Suprapubic skin (tissue), 4 donors: ENCODE data around the gene ARL16. TPM values are rescaled to one million over a fixed set of nuclear protein-coding genes. Genes with fewer than 3 reads are reported as not detected.
A peak's percentile ranks its signal among the peaks of the same experiment; 100 is the strongest.

Experiments
- DNase-seq, 2 donors: peaks; one replicate each; pipeline ENCODE4 v3.0.0-alpha.2; 2019; ENCODE audit warnings: low spot score in 2 of 2
- H3K27ac ChIP-seq: fragments of 200-600 bp; sonication (generic); one replicate; pipeline ENCODE4 v1.5.1; 2019
- H3K27me3 ChIP-seq: fragments of 200-600 bp; sonication (generic); one replicate; pipeline ENCODE4 v1.5.1; 2019
- H3K36me3 ChIP-seq: fragments of 200-600 bp; sonication (generic); one replicate; pipeline ENCODE4 v1.5.1; 2019
- H3K4me1 ChIP-seq: fragments of 200-600 bp; sonication (generic); one replicate; pipeline ENCODE4 v1.5.1; 2019
- H3K4me3 ChIP-seq: fragments of 200-600 bp; sonication (generic); one replicate; pipeline ENCODE4 v1.5.1; 2019; ENCODE audit warnings: mild to moderate bottlenecking
- H3K9me3 ChIP-seq: fragments of 200-600 bp; sonication (generic); one replicate; pipeline ENCODE4 v1.5.1; 2019
- CTCF ChIP-seq, 2 donors: fragments of 200-600 bp in 1 of 2; fragments of 450-650 bp in 1 of 2; sonication (generic) in 1 of 2; IDR thresholded peaks; one replicate each; pipeline ENCODE4 v1.5.1; 2016 to 2019; ENCODE audit warnings: antibody characterized with exemption in 2 of 2, mild to moderate bottlenecking in 1 of 2, moderate library complexity in 1 of 2
- EP300 ChIP-seq: sonication (generic); formaldehyde crosslinking; IDR thresholded peaks from one replicate; pipeline ENCODE4 v1.6.1; 2017; ENCODE audit warnings: antibody characterized with exemption
- POLR2A ChIP-seq, 2 donors: fragments of 450-650 bp; IDR thresholded peaks; one replicate each; pipeline ENCODE4 v1.6.1; 2017; ENCODE audit warnings: antibody characterized with exemption in 2 of 2, mild to moderate bottlenecking in 2 of 2, moderate library complexity in 2 of 2
- POLR2AphosphoS5 ChIP-seq, 3 donors: sonication (generic); formaldehyde crosslinking; IDR thresholded peaks; one replicate each; pipeline ENCODE4 v1.6.1; 2017; ENCODE audit warnings: antibody characterized with exemption in 3 of 3
- WGBS: methylation state at CpG from one replicate; pipeline ENCODE4 v1.1.5; 2018; 5-methylcytosine and 5-hydroxymethylcytosine counted together
- total RNA-seq, 4 donors: library from RNA; depleted of rRNA; stranded (reverse); fragments of >200 nt; gene quantifications; one replicate each; pipeline ENCODE4 v1.1.0, GENCODE V29; 2016

ARL16 gene
- total RNA-seq, 4 donors from 2014 or later = 20.2 to 39.4 (median 36.2) TPM

DNA sequence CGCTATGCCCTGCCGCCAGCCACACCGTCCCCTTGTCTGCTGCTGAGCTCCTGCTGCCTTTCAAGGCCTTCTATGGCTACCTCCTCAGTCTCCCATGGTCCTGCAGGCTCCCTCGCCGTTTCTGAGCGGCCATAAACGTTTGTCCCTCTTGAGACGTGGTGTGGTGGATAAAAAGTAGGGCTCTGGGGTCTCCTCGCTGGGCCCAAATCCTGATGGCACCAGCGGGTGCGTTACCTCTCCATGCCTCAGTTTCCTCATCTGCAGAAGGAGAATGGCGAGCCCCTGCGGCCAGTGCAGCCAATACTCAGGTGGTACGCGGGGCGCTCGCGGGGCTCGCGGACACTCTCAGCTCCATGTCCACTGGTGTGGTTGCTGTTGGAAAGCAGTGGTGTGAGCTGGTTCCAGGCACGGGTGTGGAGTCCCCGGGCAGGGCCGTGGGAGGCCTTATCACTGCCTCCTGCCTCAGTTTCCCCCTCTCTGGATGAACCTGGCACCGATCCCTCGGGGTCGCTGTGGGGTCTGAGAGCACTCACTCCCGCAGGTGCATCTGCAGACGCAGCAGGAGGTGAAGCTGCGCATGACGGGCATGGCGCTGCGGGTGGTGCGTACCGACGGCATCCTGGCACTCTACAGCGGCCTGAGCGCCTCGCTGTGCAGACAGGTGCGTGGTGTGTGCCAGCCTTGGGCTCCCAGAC lies 31.0 kb upstream of the ARL16 start:
- H3K27ac ChIP-seq = no peak overlapping the region
- H3K4me3 ChIP-seq = peak overlapping the region; percentile 95
- TF ChIP-seq POLR2AphosphoS5 (IDR thresholded peaks at IDR 0.05) = no peak
- no peak for TF ChIP-seq POLR2A (IDR thresholded peaks at IDR 0.05)
- TF ChIP-seq EP300 = no peak
- no peak for TF ChIP-seq CTCF (IDR thresholded peaks at IDR 0.05)
- H3K9me3 ChIP-seq = no peaks in the 10 kb centered on the region
- H3K4me1 ChIP-seq = peaks cover 55% of the 10 kb centered on the region
- H3K36me3 ChIP-seq = peaks cover 34% of the 10 kb centered on the region
- DNase-seq = no peak
- H3K27me3 ChIP-seq = no peaks in the 10 kb centered on the region
- 80% methylated on average over 4 of the region's 39 CpGs for WGBS

- peaks cover 55% of the 10 kb centered on the region for H3K4me1 ChIP-seq
- peaks cover 27% of the 10 kb centered on the region for H3K36me3 ChIP-seq
- no peaks in the 10 kb centered on the region for H3K9me3 ChIP-seq
- peak overlapping the region; percentile 95 for H3K4me3 ChIP-seq
- 57% methylated on average over 14 of the region's 36 CpGs for WGBS
- H3K27me3 ChIP-seq = no peaks in the 10 kb centered on the region
- no peak for DNase-seq
- peak overlapping the region; percentile 51 for H3K27ac ChIP-seq
- TF ChIP-seq POLR2A (IDR thresholded peaks at IDR 0.05) (no peak), POLR2AphosphoS5 (IDR thresholded peaks at IDR 0.05) (no peak), EP300 (no peak), CTCF (IDR thresholded peaks at IDR 0.05) (no peak)
Observed at GRCh38 chr17:81713556-81714411, 30.2 kb upstream of the ARL16 start.

DNA sequence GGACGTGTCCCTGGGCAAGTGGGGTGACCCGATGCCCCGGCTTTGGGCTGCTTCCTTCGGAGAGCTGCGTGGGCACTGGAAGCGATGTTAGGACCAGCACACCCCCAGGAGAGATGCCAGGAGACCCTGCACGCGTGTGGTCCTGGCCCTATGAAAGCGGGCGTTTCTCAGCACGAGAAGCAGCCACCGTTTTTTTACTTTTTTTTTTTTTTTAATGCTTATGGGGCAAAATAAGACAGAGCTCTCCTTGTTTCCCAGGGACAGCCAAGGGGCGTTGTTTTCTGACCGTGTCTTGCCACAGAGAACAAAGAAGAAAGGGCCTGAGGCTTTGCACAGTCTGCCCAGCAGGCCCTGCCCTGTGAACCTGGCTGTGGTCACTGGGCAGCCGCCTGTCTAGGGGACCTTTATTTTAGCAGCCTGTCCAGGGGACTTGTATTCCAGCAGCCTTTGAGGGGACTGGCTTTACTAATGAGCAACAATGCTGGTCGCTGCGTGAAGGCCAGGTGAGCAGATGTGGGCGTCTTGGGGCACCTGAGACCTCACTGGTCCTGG lies 29.5 kb upstream of the ARL16 start:
- TF ChIP-seq POLR2A (IDR thresholded peaks at IDR 0.05) (no peak), CTCF (IDR thresholded peaks at IDR 0.05) (no peak), POLR2AphosphoS5 (IDR thresholded peaks at IDR 0.05) (no peak), EP300 (no peak)
- Histone ChIP-seq H3K36me3 (peaks cover 20% of the 10 kb centered on the region), H3K27ac (peak overlapping the region; percentile 85), H3K27me3 (no peaks in the 10 kb centered on the region), H3K4me1 (peaks cover 55% of the 10 kb centered on the region), H3K4me3 (peak overlapping the region; percentile 95), H3K9me3 (no peaks in the 10 kb centered on the region)
- WGBS = 21% methylated on average over 14 of the region's 18 CpGs
- no peak for DNase-seq

DNA sequence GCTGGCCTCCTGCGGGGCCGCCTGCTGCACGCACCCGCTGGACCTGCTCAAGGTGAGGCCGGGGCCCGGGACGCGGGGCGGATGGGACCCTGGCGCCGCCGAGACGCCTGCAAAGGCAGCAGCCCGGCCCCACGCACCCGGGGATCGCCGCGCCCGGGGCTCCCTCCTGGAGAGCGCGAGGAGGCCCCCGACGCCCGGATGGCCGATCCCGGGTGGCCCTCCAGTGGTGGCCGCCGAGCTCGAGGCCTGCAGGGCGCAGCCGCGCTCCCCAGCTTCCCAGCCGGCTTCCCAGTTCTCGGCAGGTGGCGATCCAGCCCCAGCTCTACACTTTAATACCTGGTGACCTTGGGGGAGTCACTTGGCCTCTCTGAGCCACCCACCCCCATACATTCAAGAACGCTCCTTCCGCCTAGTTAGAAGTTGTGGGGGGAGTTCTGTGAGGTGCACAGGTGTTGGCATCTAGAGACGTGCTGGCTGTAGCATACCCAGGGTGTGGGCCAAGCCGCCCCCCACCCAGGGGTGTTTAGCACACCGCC lies 28.9 kb upstream of the ARL16 start:
- H3K27me3 ChIP-seq = no peaks in the 10 kb centered on the region
- H3K36me3 ChIP-seq = peaks cover 19% of the 10 kb centered on the region
- TF ChIP-seq CTCF (IDR thresholded peaks at IDR 0.05) (no peak), POLR2A (IDR thresholded peaks at IDR 0.05) (no peak), EP300 (no peak), POLR2AphosphoS5 (IDR thresholded peaks at IDR 0.05) (no peak)
- peak overlapping the region; percentile 85 for H3K27ac ChIP-seq
- peaks cover 55% of the 10 kb centered on the region for H3K4me1 ChIP-seq
- H3K9me3 ChIP-seq = no peaks in the 10 kb centered on the region
- no peak for DNase-seq
- H3K4me3 ChIP-seq = peak overlapping the region; percentile 95
- 2% methylated on average over 16 of the region's 41 CpGs for WGBS
